ENCODE data around the gene ANXA8. TPM values are rescaled to one million over a fixed set of nuclear protein-coding genes. Genes with fewer than 3 reads are reported as not detected.
"Not testable (repeated sequence)": the region's sequence is repeated elsewhere in the genome, so short reads cannot be mapped to it uniquely, and the experiment has no call there.

Gene ANXA8
- total RNA-seq, 4 donors from 2014 or later = not detected

DNA sequence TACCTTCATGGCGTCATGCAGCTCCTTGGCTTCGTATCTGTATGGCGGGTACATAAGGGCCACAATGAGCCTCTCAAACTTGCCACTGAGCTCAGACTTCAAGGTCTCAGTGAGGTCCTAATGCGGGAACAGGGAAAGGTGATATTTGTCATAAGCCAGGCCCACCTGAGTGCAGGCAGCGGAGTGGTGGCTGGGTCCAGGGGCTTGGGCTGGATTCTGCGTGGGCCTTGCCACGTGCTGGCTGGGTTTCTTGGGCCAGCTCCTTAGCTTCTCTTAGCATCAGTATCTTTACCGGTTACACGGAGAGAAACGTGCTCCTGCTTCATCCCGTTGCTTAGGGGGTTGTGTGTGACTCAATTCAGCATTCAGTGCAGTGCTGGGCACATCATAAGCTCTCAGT is 6.8 kb downstream of the ANXA8 start:
- H3K36me3 ChIP-seq; H3K4me3 ChIP-seq; DNase-seq (ENCODE audit: extremely low spot score); intact Hi-C loops (cut with DNase I); H3K27ac ChIP-seq (replicated peaks in 1 of 4); H3K9me3 ChIP-seq; H3K4me1 ChIP-seq; H3K27me3 ChIP-seq: not testable (repeated sequence)
- WGBS = no CpG with 5 or more reads among the region's 11 CpGs

GRCh38 chr10:47475101-47475500 is 8.8 kb downstream of the ANXA8 start:
- 100% methylated on average over 1 of the region's 5 CpGs for WGBS
- H3K27me3 ChIP-seq; H3K36me3 ChIP-seq; H3K4me1 ChIP-seq; H3K27ac ChIP-seq (replicated peaks in 1 of 4); H3K9me3 ChIP-seq; intact Hi-C loops (cut with DNase I); H3K4me3 ChIP-seq: not testable (repeated sequence)
- DNase-seq (ENCODE audit: extremely low spot score) = peak; percentile 68

GRCh38 chr10:47473516-47473915 is 10.4 kb downstream of the ANXA8 start:
- intact Hi-C loops (cut with DNase I); DNase-seq (ENCODE audit: extremely low spot score); H3K36me3 ChIP-seq; H3K27ac ChIP-seq (replicated peaks in 1 of 4); H3K4me3 ChIP-seq; H3K4me1 ChIP-seq; H3K9me3 ChIP-seq; H3K27me3 ChIP-seq: not testable (repeated sequence)
- WGBS = no CpG with 5 or more reads among the region's 7 CpGs

DNA sequence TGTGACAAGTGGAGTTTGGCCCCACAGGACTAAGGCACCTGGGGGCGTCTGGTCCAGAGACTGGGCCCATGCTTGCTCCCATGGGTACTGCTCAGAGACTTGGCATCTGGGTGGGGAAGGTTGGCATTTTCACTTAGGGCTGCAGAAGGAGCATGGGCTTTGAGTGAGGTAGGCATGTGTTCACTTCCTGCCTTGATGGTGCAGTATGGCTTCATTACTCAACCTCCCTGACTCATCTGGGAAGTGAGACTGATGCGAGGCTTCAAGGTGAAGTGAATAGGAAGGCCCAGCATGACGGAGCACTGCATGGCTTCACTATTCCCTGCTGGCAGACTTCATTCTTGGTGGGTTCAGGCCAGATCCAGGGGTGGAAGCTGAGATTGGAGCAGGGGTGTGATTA is 11.3 kb downstream of the ANXA8 start:
- WGBS = no CpG with 5 or more reads among the region's 3 CpGs
- intact Hi-C loops (cut with DNase I); H3K27me3 ChIP-seq: not testable (repeated sequence)

GRCh38 chr10:47472072-47472471 is 11.8 kb downstream of the ANXA8 start:
- H3K36me3 ChIP-seq; H3K4me3 ChIP-seq; H3K4me1 ChIP-seq; intact Hi-C loops (cut with DNase I); H3K9me3 ChIP-seq; H3K27ac ChIP-seq (replicated peaks in 1 of 4); H3K27me3 ChIP-seq; DNase-seq (ENCODE audit: extremely low spot score): not testable (repeated sequence)
- no CpG with 5 or more reads among the region's 5 CpGs for WGBS

More for the DNA sequence above, 11.3 kb downstream of the ANXA8 start:
- H3K4me1 ChIP-seq; DNase-seq (ENCODE audit: extremely low spot score); H3K4me3 ChIP-seq; H3K36me3 ChIP-seq; H3K27ac ChIP-seq (replicated peaks in 1 of 4); H3K9me3 ChIP-seq: not testable (repeated sequence)

DNA sequence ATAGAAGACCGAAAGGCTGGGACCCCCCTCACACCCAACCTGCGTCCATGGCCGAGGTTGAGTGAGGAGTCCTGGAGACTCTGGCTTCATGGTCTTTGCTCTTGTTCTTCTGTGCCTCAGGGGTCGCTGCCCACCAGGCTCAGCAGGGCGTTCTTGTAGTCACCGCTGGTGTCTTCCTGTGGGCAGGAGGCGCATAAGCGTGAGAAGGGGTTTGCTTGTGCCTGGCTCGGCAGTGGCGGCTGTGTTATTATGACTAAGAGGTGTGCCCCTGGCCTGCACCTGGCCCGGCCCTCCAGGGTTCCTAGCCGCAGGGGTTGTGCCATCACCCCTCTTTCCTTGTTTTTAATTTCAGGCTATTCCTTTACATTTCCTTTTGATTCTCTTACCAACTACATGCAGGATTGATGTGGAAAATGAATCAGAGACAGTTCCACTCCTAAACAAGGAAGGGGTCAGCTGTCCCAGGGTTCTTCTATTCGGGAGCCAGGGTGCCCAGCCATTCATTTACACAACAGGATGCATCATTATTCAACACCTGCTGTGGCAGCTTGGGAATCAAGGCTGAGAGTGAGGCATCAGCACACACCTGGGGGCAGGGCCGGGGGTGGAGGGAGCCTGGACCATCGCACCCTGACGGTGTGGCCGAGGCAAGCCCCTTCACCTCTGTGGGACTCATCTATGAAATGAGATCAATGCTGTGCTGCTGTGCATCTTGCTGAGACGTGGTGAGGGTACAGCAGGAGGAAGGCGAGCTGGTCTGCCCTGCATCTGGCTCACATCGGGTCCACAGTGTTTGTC is 15.0 kb downstream of the ANXA8 start:
- H3K27ac ChIP-seq (replicated peaks in 1 of 4); H3K4me3 ChIP-seq; H3K36me3 ChIP-seq; H3K4me1 ChIP-seq; H3K9me3 ChIP-seq; intact Hi-C loops (cut with DNase I); H3K27me3 ChIP-seq; DNase-seq (ENCODE audit: extremely low spot score): not testable (repeated sequence)
- 96% methylated on average over 4 of the region's 20 CpGs for WGBS

GRCh38 chr10:47467957-47468356 is 16.0 kb downstream of the ANXA8 start:
- H3K36me3 ChIP-seq; H3K4me3 ChIP-seq; DNase-seq (ENCODE audit: extremely low spot score); intact Hi-C loops (cut with DNase I); H3K27me3 ChIP-seq; H3K9me3 ChIP-seq; H3K4me1 ChIP-seq; H3K27ac ChIP-seq (replicated peaks in 1 of 4): not testable (repeated sequence)
- no CpG with 5 or more reads among the region's 7 CpGs for WGBS

- DNase-seq (ENCODE audit: extremely low spot score); H3K27me3 ChIP-seq; intact Hi-C loops (cut with DNase I); H3K9me3 ChIP-seq; H3K4me3 ChIP-seq; H3K27ac ChIP-seq (replicated peaks in 1 of 4); H3K4me1 ChIP-seq; H3K36me3 ChIP-seq: not testable (repeated sequence)
- 90% methylated on average over 2 of the region's 5 CpGs for WGBS
Observed at GRCh38 chr10:47467458-47467857, 16.5 kb downstream of the ANXA8 start.

DNA sequence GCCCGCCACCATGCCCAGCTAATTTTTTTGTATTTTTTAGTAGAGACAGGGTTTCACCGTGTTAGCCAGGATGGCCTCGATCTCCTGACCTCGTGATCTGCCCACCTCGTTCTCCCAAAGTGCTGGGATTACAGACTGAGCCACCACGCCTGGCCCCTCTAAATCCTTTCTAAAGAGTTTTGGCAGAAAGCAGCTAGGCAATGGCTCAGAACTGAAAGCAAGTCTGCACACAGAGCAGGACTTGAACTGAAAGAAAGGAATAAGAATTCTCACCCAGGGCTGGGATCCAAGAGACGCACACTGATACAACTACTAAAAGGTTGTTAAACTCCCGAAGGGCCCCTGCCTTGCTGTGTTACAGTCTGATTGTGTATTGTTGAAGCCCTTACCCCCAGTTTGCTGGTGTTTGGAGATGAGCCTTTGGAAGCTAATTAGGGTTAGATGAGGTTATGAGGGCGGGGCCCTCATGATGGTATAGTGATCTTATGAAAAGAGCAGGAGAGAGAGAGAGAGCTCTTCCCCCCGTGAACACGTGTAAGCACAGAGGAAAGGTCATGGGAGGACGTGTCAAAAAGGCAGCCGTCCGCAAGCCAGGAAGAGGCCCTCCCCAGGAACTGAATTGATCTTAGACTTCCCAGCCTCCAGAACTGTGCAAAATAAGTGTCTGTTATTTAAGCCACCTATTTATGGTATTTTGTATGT is 18.5 kb downstream of the ANXA8 start:
- DNase-seq (ENCODE audit: extremely low spot score); H3K27ac ChIP-seq (replicated peaks in 1 of 4); intact Hi-C loops (cut with DNase I); H3K27me3 ChIP-seq; H3K36me3 ChIP-seq; H3K4me3 ChIP-seq; H3K9me3 ChIP-seq; H3K4me1 ChIP-seq: not testable (repeated sequence)
- WGBS = 83% methylated on average over 12 of the region's 14 CpGs

GRCh38 chr10:47462577-47463358 is 21.1 kb downstream of the ANXA8 start:
- intact Hi-C loops (cut with DNase I); H3K27me3 ChIP-seq; H3K9me3 ChIP-seq; DNase-seq (ENCODE audit: extremely low spot score); H3K4me3 ChIP-seq; H3K4me1 ChIP-seq; H3K36me3 ChIP-seq; H3K27ac ChIP-seq (replicated peaks in 1 of 4): not testable (repeated sequence)
- WGBS = no CpG with 5 or more reads among the region's 9 CpGs

Data from esophagus muscularis mucosa (tissue), 4 donors.